H9 (cell line): ENCODE measurements around the gene SYNGR1. TPM values are rescaled to one million over a fixed set of nuclear protein-coding genes. Genes with fewer than 3 reads are reported as not detected.

Experiments used
- DNase-seq: peaks from one replicate; pipeline ENCODE4 v3.0.0-alpha.2; 2017
- H2AFZ ChIP-seq: one replicate; pipeline ENCODE4 v1.6.1; 2013; ENCODE audit warnings: mild to moderate bottlenecking, low read length, control low read depth, moderate library complexity
- H2AK5ac ChIP-seq: 2 replicates; pipeline ENCODE4 v1.6.1; 2013; ENCODE audit warnings: low read length, control low read depth, mixed read lengths; ENCODE audit not compliant: insufficient read length
- H2BK120ac ChIP-seq: one replicate; pipeline ENCODE4 v1.6.1; 2013; ENCODE audit warnings: low read depth, mild to moderate bottlenecking, low read length, control low read depth, inconsistent platforms; ENCODE audit not compliant: poor library complexity, severe bottlenecking
- H2BK12ac ChIP-seq: 2 replicates; pipeline ENCODE4 v1.6.1; 2013; ENCODE audit warnings: low read length, control low read depth, mixed read lengths, low read depth; ENCODE audit not compliant: insufficient read length
- H2BK15ac ChIP-seq: 2 replicates; pipeline ENCODE4 v1.6.1; 2013; ENCODE audit warnings: low read depth, low read length, control low read depth
- H2BK20ac ChIP-seq: one replicate; pipeline ENCODE4 v1.6.1; 2013; ENCODE audit warnings: low read depth, mild to moderate bottlenecking, low read length, control low read depth, inconsistent platforms; ENCODE audit not compliant: poor library complexity, severe bottlenecking
- H2BK5ac ChIP-seq: 2 replicates; pipeline ENCODE4 v1.6.1; 2013; ENCODE audit warnings: low read length, control low read depth, mixed read lengths; ENCODE audit not compliant: insufficient read length
- H3K14ac ChIP-seq: 2 replicates; pipeline ENCODE4 v1.6.1; 2013; ENCODE audit warnings: low read length, control low read depth; ENCODE audit not compliant: insufficient read depth
- H3K18ac ChIP-seq: 2 replicates; pipeline ENCODE4 v1.6.1; 2013; ENCODE audit warnings: low read depth, mild to moderate bottlenecking, mixed read lengths, low read length, control low read depth; ENCODE audit not compliant: insufficient read length
- H3K23ac ChIP-seq: 2 replicates; pipeline ENCODE4 v1.6.1; 2013; ENCODE audit warnings: low read length, control low read depth, mixed read lengths, low read depth; ENCODE audit not compliant: insufficient read length
- H3K23me2 ChIP-seq: 2 replicates; pipeline ENCODE4 v1.6.1; 2013; ENCODE audit warnings: low read depth, mild to moderate bottlenecking, mixed read lengths, low read length, control low read depth; ENCODE audit not compliant: insufficient read length, poor library complexity, severe bottlenecking
- H3K27ac ChIP-seq: 2 replicates; pipeline ENCODE4 v1.5.1; 2013; ENCODE audit warnings: low read length, control low read depth, mixed read lengths, low read depth; ENCODE audit not compliant: insufficient read length
- H3K27me3 ChIP-seq: 2 replicates; pipeline ENCODE4 v1.6.1; 2013; ENCODE audit warnings: low read length, control low read depth, inconsistent platforms; ENCODE audit not compliant: insufficient read depth
- H3K4ac ChIP-seq: 2 replicates; pipeline ENCODE4 v1.6.1; 2013; ENCODE audit warnings: low read depth, mild to moderate bottlenecking, control low read depth, inconsistent platforms, low read length, moderate library complexity
- H3K4me1 ChIP-seq: 2 replicates; pipeline ENCODE4 v1.6.1; 2013; ENCODE audit warnings: low read length, control low read depth, inconsistent platforms; ENCODE audit not compliant: insufficient read depth
- H3K4me2 ChIP-seq: 2 replicates; pipeline ENCODE4 v1.6.1; 2013; ENCODE audit warnings: low read length, control low read depth, mixed read lengths; ENCODE audit not compliant: insufficient read length, insufficient read depth
- H3K56ac ChIP-seq: 2 replicates; pipeline ENCODE4 v1.6.1; 2013; ENCODE audit warnings: low read depth, mild to moderate bottlenecking, mixed read lengths, low read length, control low read depth; ENCODE audit not compliant: insufficient read length
- H3K79me1 ChIP-seq: 2 replicates; pipeline ENCODE4 v1.6.1; 2013; ENCODE audit warnings: low read depth, mild to moderate bottlenecking, moderate library complexity, low read length, control low read depth, inconsistent platforms; ENCODE audit not compliant: insufficient read depth, poor library complexity, severe bottlenecking
- H3K79me2 ChIP-seq: 2 replicates; pipeline ENCODE4 v1.6.1; 2013; ENCODE audit warnings: low read length, control low read depth, inconsistent platforms; ENCODE audit not compliant: insufficient read depth
- H3K9ac ChIP-seq: 2 replicates; pipeline ENCODE4 v1.6.1; 2013; ENCODE audit warnings: low read length, control low read depth, mixed read lengths; ENCODE audit not compliant: insufficient read length; ENCODE audit errors: extremely low read depth
- H3K9me3 ChIP-seq: one replicate; pipeline ENCODE4 v1.6.1; 2013; ENCODE audit warnings: low read depth, low read length, inconsistent platforms; ENCODE audit not compliant: control insufficient read depth
- H3T11ph ChIP-seq: one replicate; pipeline ENCODE4 v1.6.1; 2013; ENCODE audit warnings: mild to moderate bottlenecking, low read length, control low read depth, inconsistent platforms
- H4K20me1 ChIP-seq: one replicate; pipeline ENCODE4 v1.6.1; 2013; ENCODE audit not compliant: control insufficient read depth, insufficient read length, insufficient read depth
- H4K5ac ChIP-seq: 2 replicates; pipeline ENCODE4 v1.6.1; 2013; ENCODE audit warnings: low read depth, mild to moderate bottlenecking, mixed read lengths, low read length, control low read depth; ENCODE audit not compliant: insufficient read length
- H4K8ac ChIP-seq: replicated peaks from 2 replicates; pipeline ENCODE4 v1.6.1; 2013; ENCODE audit warnings: low read length, control low read depth, mixed read lengths, low read depth; ENCODE audit not compliant: insufficient read length
- H4K91ac ChIP-seq: 2 replicates; pipeline ENCODE4 v1.6.1; 2013; ENCODE audit warnings: low read depth, mild to moderate bottlenecking, moderate library complexity, mixed read lengths, low read length, control low read depth; ENCODE audit not compliant: insufficient read length
- H3K27ac Mint-ChIP-seq, 3 experiments: 2 replicates in 2 of 3; 3 replicates in 1 of 3; pipeline ENCODE4 v1.8.0; 2020 to 2021; ENCODE audit warnings: mixed read lengths in 3 of 3, mild to moderate bottlenecking in 1 of 3, moderate library complexity in 1 of 3
- H3K27me3 Mint-ChIP-seq: 2 replicates; pipeline ENCODE4 v1.8.0; 2021; ENCODE audit warnings: low read depth, mild to moderate bottlenecking, moderate library complexity, mixed read lengths
- H3K36me3 Mint-ChIP-seq, 3 experiments: 2 replicates in 2 of 3; 3 replicates in 1 of 3; pipeline ENCODE4 v1.8.0; 2020 to 2021; ENCODE audit warnings: low read depth in 3 of 3, mixed read lengths in 3 of 3; ENCODE audit not compliant: insufficient read depth in 1 of 3
- H3K4me1 Mint-ChIP-seq, 2 experiments: 2 replicates each; pipeline ENCODE4 v1.8.0; 2020; ENCODE audit warnings: mixed read lengths in 2 of 2
- H3K4me3 Mint-ChIP-seq, 2 experiments: 2 replicates in 1 of 2; 3 replicates in 1 of 2; pipeline ENCODE4 v1.8.0; 2020 to 2021; ENCODE audit warnings: mild to moderate bottlenecking in 2 of 2, mixed read lengths in 2 of 2, moderate library complexity in 1 of 2
- H3K9me3 Mint-ChIP-seq, 2 experiments: 2 replicates in 1 of 2; 3 replicates in 1 of 2; pipeline ENCODE4 v1.8.0; 2020; ENCODE audit warnings: mild to moderate bottlenecking in 2 of 2, mixed read lengths in 2 of 2, moderate library complexity in 1 of 2
- CTCF ChIP-seq: fragments of 200-600 bp; sonication (generic); conservative IDR thresholded peaks from 3 replicates; pipeline ENCODE4 v1.8.0; 2021; ENCODE audit warnings: antibody characterized with exemption, mild to moderate bottlenecking
- WGBS: extraction: QIAGEN DNeasy Blood & Tissue Kit; methylation state at CpG from one replicate; pipeline ENCODE4 v1.1.7; 2013; ENCODE audit warnings: missing lambda C conversion rate, low lambda C conversion rate, mixed read lengths; ENCODE audit not compliant: insufficient read length; ENCODE audit errors: extremely low coverage; 5-methylcytosine and 5-hydroxymethylcytosine counted together
- total RNA-seq: library from RNA; stranded (reverse); gene quantifications from 2 replicates; pipeline ENCODE4 v1.2.1, GENCODE V29; 2021

Gene SYNGR1
- total RNA-seq, 1 experiment from 2014 or later, result 13.2 TPM

DNA sequence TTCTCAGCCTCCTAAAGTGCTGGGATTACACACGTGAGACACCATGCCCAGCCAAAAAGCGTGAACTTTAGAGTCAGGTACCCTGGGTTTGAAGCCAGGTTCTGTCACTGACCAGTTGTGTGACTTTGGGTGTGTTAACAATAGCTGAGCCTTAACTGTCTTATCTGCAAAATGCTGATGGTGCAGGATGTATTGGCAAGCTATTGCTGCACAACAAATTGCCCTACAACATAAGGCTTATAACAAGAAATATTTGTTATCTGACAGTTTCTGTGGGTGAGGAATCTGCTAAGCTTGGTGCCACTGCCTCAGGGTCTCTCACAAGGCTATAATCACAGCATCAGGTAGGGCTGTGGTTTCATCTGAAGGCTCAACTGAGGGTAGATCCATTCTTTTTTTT lies 21.9 kb downstream of the SYNGR1 start:
- no peaks in the 10 kb centered on the region for H3K79me2 ChIP-seq
- peaks cover 6 to 20% of the 10 kb centered on the region in 2 experiments for H3K4me1 Mint-ChIP-seq
- H3K36me3 Mint-ChIP-seq, result peaks cover 0 to 9% (median 3%) of the 10 kb centered on the region in 3 experiments; a peak in 2 of 7 replicates
- H3K56ac ChIP-seq, result no peak overlapping the region
- H3K4me2 ChIP-seq, result no peak overlapping the region
- peaks cover 2 to 6% of the 10 kb centered on the region in 2 experiments; a peak in 4 of 5 replicates for H3K9me3 Mint-ChIP-seq
- no peaks in the 10 kb centered on the region for H3K23me2 ChIP-seq
- DNase-seq, result no peak
- no peaks in the 10 kb centered on the region for H3K79me1 ChIP-seq
- no CpG with 5 or more reads among the region's 2 CpGs for WGBS
- no peak overlapping the region for H3K9ac ChIP-seq
- no peak overlapping the region for H2AK5ac ChIP-seq
- no peak overlapping the region for H2BK12ac ChIP-seq
- H4K20me1 ChIP-seq, result no peaks in the 10 kb centered on the region
- no peak overlapping the region for H2BK15ac ChIP-seq
- H4K5ac ChIP-seq, result no peak overlapping the region
- H2BK120ac ChIP-seq, result no peak overlapping the region
- no peak overlapping the region for H4K91ac ChIP-seq
- H3K4me3 Mint-ChIP-seq, result no peak overlapping the region
- peaks cover 2% of the 10 kb centered on the region for H3K27me3 Mint-ChIP-seq
- H3K14ac ChIP-seq, result no peak overlapping the region
- no peak overlapping the region for H2AFZ ChIP-seq
- no peak overlapping the region for H3K27ac Mint-ChIP-seq
- H3K4me1 ChIP-seq, result no peaks in the 10 kb centered on the region
- no peak overlapping the region for H2BK20ac ChIP-seq
- no peak overlapping the region for H3K23ac ChIP-seq
- no peak overlapping the region for H4K8ac ChIP-seq
- no peak overlapping the region for H3K27ac ChIP-seq
- no peak for TF ChIP-seq CTCF
- H3K9me3 ChIP-seq, result no peaks in the 10 kb centered on the region
- no peak overlapping the region for H3K18ac ChIP-seq
- no peak overlapping the region for H2BK5ac ChIP-seq
- no peak overlapping the region for H3T11ph ChIP-seq
- no peak overlapping the region for H3K4ac ChIP-seq
- H3K27me3 ChIP-seq, result no peaks in the 10 kb centered on the region
